C4-2B (cell line): ENCODE data around the gene TXK.

Experiments used
- CTCF ChIP-seq: fragments of 450-650 bp; conservative IDR thresholded peaks from 2 replicates; pipeline ENCODE4 v1.5.1; 2017; ENCODE audit warnings: mild to moderate bottlenecking
- ZFX ChIP-seq: fragments of 450-650 bp; IDR thresholded peaks from 2 replicates; pipeline ENCODE4 v1.6.1; 2017

GRCh38 chr4:48149827-48150370 lies 15.8 kb upstream of the TXK start:
- TF ChIP-seq CTCF: no peak
- TF ChIP-seq ZFX: no peak
